ENCODE data around the gene CCDC51. TPM values are rescaled to one million over a fixed set of nuclear protein-coding genes. Genes with fewer than 3 reads are reported as not detected.
A peak's percentile ranks its signal among the peaks of the same experiment; 100 is the strongest.

Gene CCDC51
- total and polyA plus RNA-seq, 2 donors (not counting 3 experiments of a cell fraction or from before 2014, with no cell fraction given): 11.2 to 11.3 TPM

- Histone ChIP-seq H3K36me3 (ENCODE audit: control insufficient read depth in 2 of 2, extremely low read depth in 1 of 2, insufficient read depth in 2 of 2, low read length in 2 of 2) (peaks cover 8% of the 10 kb centered on the region in 2 experiments), H3K4me3 (replicated peaks in 1 of 3; ENCODE audit: insufficient read depth in 1 of 3, low read depth in 1 of 3, low read length in 3 of 3) (peak overlapping the region; percentile 70 to 92 (median 73)), H3K27ac (ENCODE audit: insufficient read depth, low read depth, low read length) (peak overlapping the region; percentile 30), H3K4me1 (ENCODE audit: control insufficient read depth, extremely low read depth, insufficient read depth, low read length) (peaks cover 19% of the 10 kb centered on the region), H2AFZ (ENCODE audit: low read depth, low read length) (peak overlapping the region; percentile 91), H3K4me2 (ENCODE audit: insufficient read depth, low read length) (peak overlapping the region; percentile 98), H3K9me3 (replicated peaks; ENCODE audit: control insufficient read depth, insufficient read depth, low read length) (no peaks in the 10 kb centered on the region), H3K27me3 (ENCODE audit: control insufficient read depth in 2 of 2, insufficient read depth in 2 of 2, low read length in 2 of 2) (no peaks in the 10 kb centered on the region), H3K79me2 (ENCODE audit: control insufficient read depth, insufficient read depth, low read length) (peaks cover 34% of the 10 kb centered on the region), H3K9me1 (replicated peaks; ENCODE audit: control insufficient read depth, extremely low read depth, insufficient read depth, low read length) (no peaks in the 10 kb centered on the region), H4K20me1 (replicated peaks; ENCODE audit: control insufficient read depth, extremely low read depth, insufficient read depth, low read length) (no peaks in the 10 kb centered on the region), H3K9ac (replicated peaks; ENCODE audit: extremely low read depth, insufficient read depth, low read length) (peak overlapping the region; percentile 87)
- dilution Hi-C loops (cut with MboI; ENCODE audit: extremely low pct_ligation_motif_present, low sequenced_read_pairs) (no loop called here), intact Hi-C loops (cut with micrococcal nuclease) (loop anchor here (2.0 kb wide), 1 partner anchor 19 kb away; no protein-coding TSS in a partner anchor)
- DNase-seq (ENCODE audit: low read depth, low spot score) (no peak), FAIRE-seq (no peak)
- ChIA-PET POLR2A (interaction anchor here (1.2 kb wide), 1 partner anchor 10 kb away, joined by 3 read pairs; no protein-coding TSS in a partner anchor), CTCF (interaction anchor here (0.9 to 8.8 kb wide), 5 partner anchors 10 to 103 kb away, joined by 3 to 83 read pairs (median 8); no protein-coding TSS in a partner anchor)
- TF ChIP-seq, protein P1, sequence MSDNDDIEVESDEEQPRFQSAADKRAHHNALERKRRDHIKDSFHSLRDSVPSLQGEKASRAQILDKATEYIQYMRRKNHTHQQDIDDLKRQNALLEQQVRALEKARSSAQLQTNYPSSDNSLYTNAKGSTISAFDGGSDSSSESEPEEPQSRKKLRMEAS (IDR thresholded peaks at IDR 0.05; ENCODE audit: insufficient read depth, insufficient read length): no peak
- TF ChIP-seq GATA2 (IDR thresholded peaks at IDR 0.05; ENCODE audit: insufficient read depth, insufficient read length, low read depth, low read length): no peak
- no peak for TF ChIP-seq JUN (IDR thresholded peaks at IDR 0.05; ENCODE audit: borderline replicate concordance, insufficient read depth, insufficient read length, low read depth)
- no peak for TF ChIP-seq MYC (IDR thresholded peaks at IDR 0.05; ENCODE audit: low read depth, low read length)
- TF ChIP-seq FOS (IDR thresholded peaks at IDR 0.05; ENCODE audit: borderline replicate concordance, insufficient read depth, low read length): no peak
- no peak for TF ChIP-seq POLR2A (IDR thresholded peaks at IDR 0.05; ENCODE audit: low read depth, low read length)
- TF ChIP-seq, protein P2, sequence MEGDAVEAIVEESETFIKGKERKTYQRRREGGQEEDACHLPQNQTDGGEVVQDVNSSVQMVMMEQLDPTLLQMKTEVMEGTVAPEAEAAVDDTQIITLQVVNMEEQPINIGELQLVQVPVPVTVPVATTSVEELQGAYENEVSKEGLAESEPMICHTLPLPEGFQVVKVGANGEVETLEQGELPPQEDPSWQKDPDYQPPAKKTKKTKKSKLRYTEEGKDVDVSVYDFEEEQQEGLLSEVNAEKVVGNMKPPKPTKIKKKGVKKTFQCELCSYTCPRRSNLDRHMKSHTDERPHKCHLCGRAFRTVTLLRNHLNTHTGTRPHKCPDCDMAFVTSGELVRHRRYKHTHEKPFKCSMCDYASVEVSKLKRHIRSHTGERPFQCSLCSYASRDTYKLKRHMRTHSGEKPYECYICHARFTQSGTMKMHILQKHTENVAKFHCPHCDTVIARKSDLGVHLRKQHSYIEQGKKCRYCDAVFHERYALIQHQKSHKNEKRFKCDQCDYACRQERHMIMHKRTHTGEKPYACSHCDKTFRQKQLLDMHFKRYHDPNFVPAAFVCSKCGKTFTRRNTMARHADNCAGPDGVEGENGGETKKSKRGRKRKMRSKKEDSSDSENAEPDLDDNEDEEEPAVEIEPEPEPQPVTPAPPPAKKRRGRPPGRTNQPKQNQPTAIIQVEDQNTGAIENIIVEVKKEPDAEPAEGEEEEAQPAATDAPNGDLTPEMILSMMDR (IDR thresholded peaks at IDR 0.05; ENCODE audit: extremely low read depth in 1 of 2, insufficient read depth in 1 of 2, low read depth in 1 of 2, low read length in 2 of 2): no peak
- TF ChIP-seq EZH2 (IDR thresholded peaks at IDR 0.05; ENCODE audit: borderline replicate concordance, low read depth, low read length, severe bottlenecking): no peak
- no peak for TF ChIP-seq POLR2AphosphoS5 (IDR thresholded peaks at IDR 0.05; ENCODE audit: insufficient read depth, low read depth, low read length)
- BruUV-seq (replicated peaks): TSS peak; percentile 82
Observed at GRCh38 chr3:48446043-48446424, 6.1 kb upstream of the CCDC51 start.
